K562 (cell line): Measurements from ENCODE around the gene AFF1. TPM values are rescaled to one million over a fixed set of nuclear protein-coding genes. Genes with fewer than 3 reads are reported as not detected.

Source experiments
- ATF7 ChIP-seq: fragments of 450-650 bp; IDR thresholded peaks from 2 replicates; pipeline ENCODE4 v1.7.1; 2014; ENCODE audit warnings: mild to moderate bottlenecking, moderate library complexity
- CHAMP1 ChIP-seq: fragments of 450-650 bp; IDR thresholded peaks from 2 replicates; pipeline ENCODE4 v1.6.1; 2016; ENCODE audit warnings: mild to moderate bottlenecking
- E2F5 ChIP-seq: sonication (generic); formaldehyde crosslinking; IDR thresholded peaks from 2 replicates; pipeline ENCODE4 v1.8.0; 2022; ENCODE audit warnings: mild to moderate bottlenecking, missing genetic modification reagents
- ETS1 ChIP-seq: conservative IDR thresholded peaks from 2 replicates; pipeline ENCODE4 v1.6.1; 2011; ENCODE audit warnings: low read depth, mild to moderate bottlenecking, low read length; ENCODE audit not compliant: control insufficient read depth
- FOXK2 ChIP-seq, 2 experiments: fragments of 450-650 bp; IDR thresholded peaks in 1 of 2; conservative IDR thresholded peaks in 1 of 2; 2 replicates each; pipeline ENCODE4 v1.6.1; 2016; ENCODE audit warnings: low read depth in 2 of 2, mild to moderate bottlenecking in 1 of 2
- GATAD2B ChIP-seq: fragments of 450-650 bp; IDR thresholded peaks from 2 replicates; pipeline ENCODE4 v1.6.1; 2017; ENCODE audit warnings: mild to moderate bottlenecking, borderline replicate concordance
- HIVEP1 ChIP-seq: fragments of 250-450 bp; sonication (Bioruptor Pico); IDR thresholded peaks from 2 replicates; pipeline ENCODE4 v1.4.0; 2020; ENCODE audit warnings: mild to moderate bottlenecking
- NCOA1 ChIP-seq: fragments of 450-650 bp; IDR thresholded peaks from 2 replicates; pipeline ENCODE4 v1.6.1; 2016; ENCODE audit warnings: low read depth
- NCOR1 ChIP-seq: fragments of 450-650 bp; IDR thresholded peaks from 2 replicates; pipeline ENCODE4 v1.6.1; 2016; ENCODE audit warnings: mild to moderate bottlenecking, moderate library complexity
- PKNOX1 ChIP-seq: fragments of 450-650 bp; IDR thresholded peaks from 2 replicates; pipeline ENCODE4 v1.6.1; 2016
- THAP12 ChIP-seq: fragments of 250-450 bp; sonication (Bioruptor Pico); IDR thresholded peaks from 2 replicates; pipeline ENCODE4 v1.9.0; 2021; ENCODE audit warnings: mild to moderate bottlenecking, inconsistent platforms
- TRIM25 ChIP-seq: fragments of 450-650 bp; IDR thresholded peaks from 2 replicates; pipeline ENCODE4 v1.7.0; 2016; ENCODE audit warnings: borderline replicate concordance
- ZBTB33 ChIP-seq: sonication (generic); formaldehyde crosslinking; IDR thresholded peaks from 2 replicates; pipeline ENCODE4 v1.8.1; 2023; ENCODE audit warnings: mild to moderate bottlenecking, missing genetic modification reagents
- ZNF436 ChIP-seq: fragments of 250-450, 450-650 bp; sonication (Bioruptor Pico); formaldehyde crosslinking; IDR thresholded peaks from 2 replicates; pipeline ENCODE4 v1.7.0; 2020; ENCODE audit warnings: mild to moderate bottlenecking
- ZNF551 ChIP-seq: fragments of 250-450 bp; sonication (Bioruptor Pico); IDR thresholded peaks from 2 replicates; pipeline ENCODE4 v1.5.0; 2021; ENCODE audit warnings: mild to moderate bottlenecking, moderate library complexity
- polyA plus RNA-seq, 8 experiments: library from polyadenylated mRNA; depleted of rRNA in 4 of 8; stranded (reverse) in 5 of 8; unstranded in 3 of 8; fragments of >200 nt; fragmentation: Nextera tagmentation in 2 of 8; fragmentation: Illumina TruSeq in 1 of 8; extraction: Ambion mirVana in 2 of 8; extraction: Trizol in 1 of 8; gene quantifications; 2 replicates each; pipeline versions ENCODE4 v1.2.1 to v1.2.3, GENCODE V29; 2011 to 2014; ENCODE audit warnings: inconsistent platforms in 1 of 8, missing spikeins in 1 of 8
- total RNA-seq, 7 experiments: library from RNA; depleted of rRNA in 6 of 7; stranded (reverse); fragments of >200 nt in 6 of 7; fragmentation: Illumina TruSeq in 2 of 7; extraction: Trizol in 2 of 7; gene quantifications; 2 replicates each; pipeline versions ENCODE4 v1.2.1 to v1.2.3, GENCODE V29; 2011 to 2021; ENCODE audit warnings: low replicate concordance in 1 of 7

AFF1 gene
- total and polyA plus RNA-seq, 9 of the 15 experiments (the other 6 are each of a cell fraction or from before 2014, with no cell fraction given), result 4.1 to 47.5 (median 17.2) TPM

- TF ChIP-seq CHAMP1 (peak; percentile 82), TRIM25 (no peak), FOXK2 (conservative IDR thresholded peaks at IDR 0.05 in 1 of 2, IDR thresholded peaks at IDR 0.05 in 1 of 2; ENCODE audit: low read depth in 2 of 2) (peak in 1 of 2 experiments; percentile 55; a peak in 1 of 4 replicates), PKNOX1 (peak; percentile 97), ZBTB33 (CRISPR knock-in tag) (0 out of 2 replicates have a peak, but pooled peaks have one; percentile 18), HIVEP1 (CRISPR knock-in tag) (no peak), GATAD2B (peak; percentile 69; the same call in 1 of the 2 replicates), E2F5 (CRISPR knock-in tag) (no peak), THAP12 (CRISPR knock-in tag) (no peak), NCOA1 (peak; percentile 93), ZNF436 (CRISPR knock-in tag) (no peak), ATF7 (peak; percentile 78), ZNF551 (CRISPR knock-in tag) (no peak), ETS1 (no peak; the same call in 1 of the 2 replicates), NCOR1 (peak; percentile 94)
Observed at GRCh38 chr4:86961605-86962295, 26.9 kb downstream of the AFF1 start (continued).
